ENCODE measurements around the gene DDRGK1. TPM values are rescaled to one million over a fixed set of nuclear protein-coding genes. Genes with fewer than 3 reads are reported as not detected.
A peak's percentile ranks its signal among the peaks of the same experiment; 100 is the strongest.

DDRGK1 gene
- total RNA-seq, 2 donors from 2014 or later, result 83.6 to 89.3 TPM

- no peaks in the 10 kb centered on the region for H3K36me3 Mint-ChIP-seq (ENCODE audit: insufficient read depth in 2 of 2)
- H3K27me3 Mint-ChIP-seq (ENCODE audit: low read depth), result peaks cover 10% of the 10 kb centered on the region
- no peak overlapping the region for H3K27ac Mint-ChIP-seq
- ATAC-seq (replicated peaks in 1 of 2) (no peak), DNase-seq (no peak)
- H3K4me1 Mint-ChIP-seq (ENCODE audit: low read depth), result peaks cover 2% of the 10 kb centered on the region
- H3K9me3 Mint-ChIP-seq, result no peaks in the 10 kb centered on the region
- H3K4me3 Mint-ChIP-seq, result no peak overlapping the region
Measured at GRCh38 chr20:3231116-3231515, 26.6 kb upstream of the DDRGK1 start.

- peak in 1 of 2 donors; percentile 10 for ATAC-seq (replicated peaks in 1 of 2)
- no peak overlapping the region for H3K27ac Mint-ChIP-seq
- DNase-seq, result no peak
- no peaks in the 10 kb centered on the region for H3K36me3 Mint-ChIP-seq (ENCODE audit: insufficient read depth in 2 of 2)
- H3K9me3 Mint-ChIP-seq, result no peaks in the 10 kb centered on the region
- no peaks in the 10 kb centered on the region for H3K4me1 Mint-ChIP-seq (ENCODE audit: low read depth)
- H3K27me3 Mint-ChIP-seq (ENCODE audit: low read depth), result no peaks in the 10 kb centered on the region
- no peak overlapping the region for H3K4me3 Mint-ChIP-seq
Measured at GRCh38 chr20:3229798-3230197, 25.3 kb upstream of the DDRGK1 start.

GRCh38 chr20:3229158-3229557 is 24.7 kb upstream of the DDRGK1 start:
- Mint-ChIP-seq H3K4me3 (no peak overlapping the region), H3K36me3 (ENCODE audit: insufficient read depth in 2 of 2) (no peaks in the 10 kb centered on the region), H3K9me3 (no peaks in the 10 kb centered on the region), H3K4me1 (ENCODE audit: low read depth) (no peaks in the 10 kb centered on the region), H3K27ac (no peak overlapping the region), H3K27me3 (ENCODE audit: low read depth) (no peaks in the 10 kb centered on the region)
- DNase-seq (no peak), ATAC-seq (replicated peaks in 1 of 2) (no peak)

- H3K27me3 Mint-ChIP-seq (ENCODE audit: low read depth), result no peaks in the 10 kb centered on the region
- DNase-seq, result no peak
- H3K9me3 Mint-ChIP-seq, result no peaks in the 10 kb centered on the region
- no peaks in the 10 kb centered on the region for H3K36me3 Mint-ChIP-seq (ENCODE audit: insufficient read depth in 2 of 2)
- peaks cover under 1% of the 10 kb centered on the region for H3K4me1 Mint-ChIP-seq (ENCODE audit: low read depth)
- H3K4me3 Mint-ChIP-seq, result no peak overlapping the region
- no peak overlapping the region for H3K27ac Mint-ChIP-seq
- peak; percentile 6 to 20 for ATAC-seq (replicated peaks in 1 of 2)
Measured at GRCh38 chr20:3228750-3229032, 24.2 kb upstream of the DDRGK1 start.

GRCh38 chr20:3227936-3228749 is 23.7 kb upstream of the DDRGK1 start:
- H3K4me1 Mint-ChIP-seq (ENCODE audit: low read depth), result peaks cover 6% of the 10 kb centered on the region
- no peak overlapping the region for H3K4me3 Mint-ChIP-seq
- DNase-seq (no peak), ATAC-seq (replicated peaks in 1 of 2) (no peak)
- H3K27ac Mint-ChIP-seq, result no peak overlapping the region
- H3K27me3 Mint-ChIP-seq (ENCODE audit: low read depth), result no peaks in the 10 kb centered on the region
- no peaks in the 10 kb centered on the region for H3K36me3 Mint-ChIP-seq (ENCODE audit: insufficient read depth in 2 of 2)
- no peaks in the 10 kb centered on the region for H3K9me3 Mint-ChIP-seq

- H3K27me3 Mint-ChIP-seq (ENCODE audit: low read depth), result no peaks in the 10 kb centered on the region
- DNase-seq, result no peak
- H3K27ac Mint-ChIP-seq, result no peak overlapping the region
- no peaks in the 10 kb centered on the region for H3K36me3 Mint-ChIP-seq (ENCODE audit: insufficient read depth in 2 of 2)
- no peaks in the 10 kb centered on the region for H3K9me3 Mint-ChIP-seq
- peaks cover 12% of the 10 kb centered on the region for H3K4me1 Mint-ChIP-seq (ENCODE audit: low read depth)
- H3K4me3 Mint-ChIP-seq, result no peak overlapping the region
- ATAC-seq (replicated peaks in 1 of 2), result no peak
Measured at GRCh38 chr20:3227506-3227905, 23.0 kb upstream of the DDRGK1 start.

- Mint-ChIP-seq H3K27ac (no peak overlapping the region), H3K36me3 (ENCODE audit: insufficient read depth in 2 of 2) (peaks cover 0 to under 1% of the 10 kb centered on the region in 2 donors), H3K9me3 (no peaks in the 10 kb centered on the region), H3K4me1 (ENCODE audit: low read depth) (peaks cover 13% of the 10 kb centered on the region), H3K4me3 (no peak overlapping the region), H3K27me3 (ENCODE audit: low read depth) (no peaks in the 10 kb centered on the region)
- ATAC-seq (replicated peaks in 1 of 2) (no peak), DNase-seq (no peak)
Measured at GRCh38 chr20:3226864-3227263, 22.4 kb upstream of the DDRGK1 start.

GRCh38 chr20:3226093-3226492 is 21.6 kb upstream of the DDRGK1 start:
- no peaks in the 10 kb centered on the region for H3K9me3 Mint-ChIP-seq
- ATAC-seq (replicated peaks in 1 of 2), result no peak
- peaks cover 20% of the 10 kb centered on the region for H3K4me1 Mint-ChIP-seq (ENCODE audit: low read depth)
- no peaks in the 10 kb centered on the region for H3K27me3 Mint-ChIP-seq (ENCODE audit: low read depth)
- H3K4me3 Mint-ChIP-seq, result no peak overlapping the region
- H3K27ac Mint-ChIP-seq, result no peak overlapping the region
- peaks cover 0 to 8% of the 10 kb centered on the region in 2 donors for H3K36me3 Mint-ChIP-seq (ENCODE audit: insufficient read depth in 2 of 2)
- DNase-seq, result no peak

- Mint-ChIP-seq H3K36me3 (ENCODE audit: insufficient read depth in 2 of 2) (peaks cover 0 to 15% of the 10 kb centered on the region in 2 donors), H3K9me3 (no peaks in the 10 kb centered on the region), H3K4me3 (no peak overlapping the region), H3K27me3 (ENCODE audit: low read depth) (no peaks in the 10 kb centered on the region), H3K27ac (no peak overlapping the region), H3K4me1 (ENCODE audit: low read depth) (peaks cover 20% of the 10 kb centered on the region)
- DNase-seq, result no peak
- ATAC-seq (replicated peaks in 1 of 2), result no peak
Measured at GRCh38 chr20:3224681-3225421, 20.4 kb upstream of the DDRGK1 start.

GRCh38 chr20:3223994-3224680 is 19.7 kb upstream of the DDRGK1 start:
- Mint-ChIP-seq H3K9me3 (no peaks in the 10 kb centered on the region), H3K27ac (no peak overlapping the region), H3K4me3 (no peak overlapping the region), H3K36me3 (ENCODE audit: insufficient read depth in 2 of 2) (peaks cover 0 to 15% of the 10 kb centered on the region in 2 donors), H3K27me3 (ENCODE audit: low read depth) (no peaks in the 10 kb centered on the region), H3K4me1 (ENCODE audit: low read depth) (peaks cover 20% of the 10 kb centered on the region)
- ATAC-seq (replicated peaks in 1 of 2), result no peak
- no peak for DNase-seq

- peaks cover 20% of the 10 kb centered on the region for H3K4me1 Mint-ChIP-seq (ENCODE audit: low read depth)
- ATAC-seq (replicated peaks in 1 of 2) (no peak), DNase-seq (no peak)
- no peaks in the 10 kb centered on the region for H3K9me3 Mint-ChIP-seq
- no peaks in the 10 kb centered on the region for H3K27me3 Mint-ChIP-seq (ENCODE audit: low read depth)
- no peak overlapping the region for H3K27ac Mint-ChIP-seq
- H3K4me3 Mint-ChIP-seq, result peak overlapping the region in 1 of 2 donors; percentile 20
- peaks cover 0 to 15% of the 10 kb centered on the region in 2 donors for H3K36me3 Mint-ChIP-seq (ENCODE audit: insufficient read depth in 2 of 2)
Measured at GRCh38 chr20:3223651-3223993, 19.1 kb upstream of the DDRGK1 start.

- Mint-ChIP-seq H3K27me3 (ENCODE audit: low read depth) (no peaks in the 10 kb centered on the region), H3K36me3 (ENCODE audit: insufficient read depth in 2 of 2) (peaks cover 0 to 15% of the 10 kb centered on the region in 2 donors), H3K27ac (no peak overlapping the region), H3K9me3 (no peaks in the 10 kb centered on the region), H3K4me1 (ENCODE audit: low read depth) (peaks cover 20% of the 10 kb centered on the region), H3K4me3 (peak overlapping the region in 1 of 2 donors; percentile 20)
- ATAC-seq (replicated peaks in 1 of 2), result peak; percentile 57 to 68
- DNase-seq, result peak; percentile 32 to 34
Measured at GRCh38 chr20:3222635-3223600, 18.4 kb upstream of the DDRGK1 start.

Measured in activated T-cell treated with anti-CD3 and anti-CD28 coated beads, Interleukin-2, amount 50 U/mL, for 72 hours (primary cell).